Memory B cell (primary cell): ENCODE data around the gene P4HA2.

ENCODE experiments used
- ATAC-seq: fragments of 150-1000 bp; cut with Tn5 transposase; 2 replicates; pipeline ENCODE4 v1.10.0; 2021; ENCODE audit warnings: low read depth, mild to moderate bottlenecking, moderate library complexity
- DNase-seq, 2 donors: peaks; one replicate each; pipeline ENCODE4 v3.0.0; 2022; ENCODE audit warnings: low spot score in 2 of 2
- H3K27ac Mint-ChIP-seq: one replicate; pipeline ENCODE4 v1.8.0; 2022; ENCODE audit warnings: mild to moderate bottlenecking, moderate library complexity, mixed read lengths
- H3K27me3 Mint-ChIP-seq: one replicate; pipeline ENCODE4 v1.8.0; 2022; ENCODE audit warnings: mixed read lengths
- H3K36me3 Mint-ChIP-seq: one replicate; pipeline ENCODE4 v1.8.0; 2022; ENCODE audit warnings: mild to moderate bottlenecking, mixed read lengths
- H3K4me1 Mint-ChIP-seq: one replicate; pipeline ENCODE4 v1.8.0; 2022; ENCODE audit warnings: mixed read lengths
- H3K4me3 Mint-ChIP-seq: one replicate; pipeline ENCODE4 v1.8.0; 2022; ENCODE audit warnings: mild to moderate bottlenecking, moderate library complexity, mixed read lengths
- H3K9me3 Mint-ChIP-seq: one replicate; pipeline ENCODE4 v1.8.0; 2022; ENCODE audit warnings: mixed read lengths

Gene P4HA2

DNA sequence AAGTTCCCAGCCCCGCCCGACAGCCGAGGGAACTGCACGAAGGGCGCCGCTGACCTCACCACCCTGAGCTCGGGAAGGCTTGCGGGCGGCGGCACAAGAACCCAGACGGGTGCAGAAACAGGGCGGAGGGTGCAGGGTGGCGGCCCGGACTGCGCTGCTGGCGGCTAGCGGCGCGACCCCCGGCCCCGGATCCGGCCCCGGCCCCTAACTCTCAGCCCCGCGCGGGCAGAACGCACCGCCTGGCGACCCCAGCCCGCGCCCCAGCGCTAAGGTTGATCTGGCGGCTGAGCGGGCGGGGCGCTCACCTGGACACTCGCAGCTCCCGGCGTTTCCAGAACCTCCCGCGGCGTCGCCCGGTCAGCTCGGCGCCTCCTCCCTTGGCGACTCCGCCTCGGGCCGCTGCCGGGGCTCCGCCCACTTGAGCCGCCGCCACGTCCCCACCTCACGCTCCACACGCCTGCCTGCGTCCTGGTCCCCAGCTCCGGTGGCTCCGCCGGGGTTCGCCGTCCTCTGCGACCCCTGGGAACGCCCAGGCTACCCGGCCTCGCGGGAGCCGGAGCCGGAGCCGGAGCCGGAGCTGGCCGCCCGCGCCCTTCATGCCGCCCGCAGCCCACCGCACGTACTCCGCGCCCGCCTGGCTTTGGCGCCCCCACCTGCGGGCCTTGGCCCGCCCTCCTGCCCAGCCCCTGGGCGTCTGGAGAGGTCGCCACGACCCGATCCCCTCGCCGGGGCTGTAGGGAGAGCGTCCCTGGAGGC, at the start of gene P4HA2:
Gene P4HA2 (minus strand): TSS at position 369 of the 756 bp plus-strand sequence. CDS start 9,227 bp downstream, outside the sequence.
- Mint-ChIP-seq H3K36me3 (peaks cover 1% of the 10 kb centered on the region), H3K4me3 (peak within 1 kb of the TSS; percentile 72), H3K9me3 (no peaks in the 10 kb centered on the region), H3K27ac (no peak within 1 kb of the TSS), H3K4me1 (peaks cover 29% of the 10 kb centered on the region), H3K27me3 (peaks cover 19% of the 10 kb centered on the region)
- peak; percentile 22 to 37 for DNase-seq
- peak; percentile 74 for ATAC-seq

DNA sequence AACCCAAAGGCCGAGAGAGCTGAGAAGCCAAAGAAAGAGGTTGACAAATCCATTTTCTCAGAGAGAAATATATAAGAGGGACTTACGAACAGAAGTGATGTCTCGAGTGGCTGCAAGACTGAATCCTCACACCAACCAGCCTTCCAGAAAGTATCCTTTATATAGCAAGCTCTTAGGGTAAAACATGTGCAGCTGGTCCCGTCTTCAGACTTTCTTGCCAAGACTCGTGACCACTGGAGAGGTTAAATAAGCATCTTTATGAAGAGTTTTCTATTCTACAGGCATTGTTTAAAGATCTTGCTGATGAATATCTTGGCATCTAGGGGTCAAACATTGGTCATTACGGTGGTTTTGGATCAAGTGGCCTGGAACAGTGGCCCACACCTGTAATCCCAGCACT, 49.6 kb upstream of the P4HA2 start:
- ATAC-seq (no peak), DNase-seq (no peak)
- Mint-ChIP-seq H3K4me3 (no peak overlapping the region), H3K27me3 (peaks cover 19% of the 10 kb centered on the region), H3K9me3 (no peaks in the 10 kb centered on the region), H3K27ac (no peak overlapping the region), H3K4me1 (peaks cover 10% of the 10 kb centered on the region), H3K36me3 (no peaks in the 10 kb centered on the region)

DNA sequence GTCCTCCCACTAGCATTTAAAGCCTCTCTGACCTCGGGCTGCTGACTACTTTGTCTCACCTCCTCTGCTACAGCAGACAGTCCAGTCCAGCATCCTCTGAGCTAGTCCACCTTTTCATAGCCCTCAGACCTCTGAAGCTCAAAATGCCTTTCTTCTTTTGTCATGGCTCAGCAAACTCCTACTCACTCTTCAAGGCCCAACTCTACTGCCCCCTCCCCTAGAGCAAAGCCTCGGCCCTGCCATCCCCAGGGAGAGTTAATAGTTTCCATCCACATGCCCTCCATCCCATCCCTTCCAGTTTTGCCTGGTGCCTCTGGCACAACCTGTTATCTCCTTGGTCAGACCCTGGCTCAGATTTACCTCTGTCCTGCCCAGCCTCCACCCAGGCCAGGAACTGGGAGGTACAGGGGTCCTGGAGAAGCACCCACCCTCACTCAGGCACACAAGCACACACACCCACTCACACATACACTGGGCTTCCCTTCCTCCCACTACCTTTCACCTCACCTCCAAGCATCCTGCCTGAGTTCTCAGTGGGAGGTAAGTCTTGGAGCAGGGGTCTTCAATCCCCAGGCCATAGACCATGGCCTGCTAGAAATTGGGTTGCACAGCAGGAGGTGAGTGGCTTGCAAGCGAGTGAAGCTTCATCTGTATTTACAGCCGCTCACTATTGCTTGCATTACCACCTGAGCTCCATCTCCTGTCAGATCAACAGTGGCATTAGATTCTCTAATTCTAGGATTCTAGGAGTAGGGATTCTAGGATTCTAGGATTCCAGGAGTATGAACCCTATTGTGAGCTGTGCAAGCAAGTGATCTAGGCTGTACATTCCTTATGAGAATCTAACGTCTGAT, 47.9 kb upstream of the P4HA2 start:
- Mint-ChIP-seq H3K27ac (no peak overlapping the region), H3K9me3 (no peaks in the 10 kb centered on the region), H3K27me3 (peaks cover 21% of the 10 kb centered on the region), H3K36me3 (no peaks in the 10 kb centered on the region), H3K4me1 (peaks cover 11% of the 10 kb centered on the region), H3K4me3 (no peak overlapping the region)
- no peak for DNase-seq
- ATAC-seq: no peak

DNA sequence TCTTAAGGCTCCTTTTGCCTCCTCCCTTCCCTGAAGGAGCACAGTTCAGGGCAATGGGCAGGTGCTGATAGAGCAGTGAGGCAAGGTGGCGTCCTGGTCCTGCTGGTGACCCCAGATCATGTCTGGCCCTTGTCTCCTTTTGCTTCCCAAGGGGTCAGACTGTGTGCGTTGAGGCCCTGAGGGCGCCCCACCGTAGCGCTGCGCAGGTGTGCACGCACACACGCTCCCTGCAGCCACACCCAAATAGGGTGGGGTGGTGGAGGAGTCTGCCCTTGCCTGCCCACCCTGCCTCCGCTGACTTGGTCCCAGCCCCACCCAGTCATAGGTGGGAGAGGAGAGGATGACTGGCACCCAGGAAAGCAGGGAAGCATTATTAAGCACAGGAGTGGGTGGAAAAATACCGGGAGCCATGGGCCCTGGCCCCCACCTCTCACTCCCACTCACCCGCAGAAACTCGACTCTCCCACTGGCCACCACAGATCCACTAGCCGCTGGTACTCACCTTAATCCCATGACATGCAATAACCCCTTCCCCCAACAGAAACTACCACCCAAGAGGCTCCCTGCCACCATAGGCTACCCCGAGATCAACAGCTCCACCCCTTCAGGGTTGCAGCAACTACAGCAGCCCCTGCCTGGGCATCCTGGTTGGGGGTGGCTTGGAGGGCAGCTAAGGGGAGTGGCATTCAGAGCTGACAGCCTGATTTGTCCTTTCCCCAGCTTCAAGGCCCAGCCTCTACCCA, 46.6 kb upstream of the P4HA2 start:
- Mint-ChIP-seq H3K27ac (no peak overlapping the region), H3K9me3 (no peaks in the 10 kb centered on the region), H3K27me3 (peaks cover 19% of the 10 kb centered on the region), H3K4me3 (no peak overlapping the region), H3K36me3 (no peaks in the 10 kb centered on the region), H3K4me1 (peaks cover 10% of the 10 kb centered on the region)
- no peak for DNase-seq
- ATAC-seq: no peak

DNA sequence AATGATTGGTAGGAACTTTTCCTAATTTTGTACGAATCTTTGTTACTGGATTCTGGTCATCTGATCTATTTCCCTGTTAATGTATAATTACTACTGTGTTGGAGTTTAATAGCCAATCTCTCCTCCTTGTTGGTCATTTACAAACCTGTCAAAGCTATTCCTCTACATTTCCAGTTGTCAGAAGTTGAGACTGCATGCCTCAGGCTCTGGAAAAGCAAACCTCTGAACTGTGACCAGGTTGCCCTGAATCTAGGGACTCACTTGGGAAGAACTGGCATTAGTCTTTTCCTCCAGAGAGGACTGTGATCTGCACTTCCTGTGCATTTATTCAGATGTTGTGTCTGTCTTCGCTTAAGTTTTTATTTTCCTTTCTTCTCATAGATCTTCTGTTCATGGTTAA, 46.0 kb upstream of the P4HA2 start:
- peaks cover 10% of the 10 kb centered on the region for H3K4me1 Mint-ChIP-seq
- H3K27ac Mint-ChIP-seq: no peak overlapping the region
- H3K9me3 Mint-ChIP-seq: no peaks in the 10 kb centered on the region
- no peak for ATAC-seq
- no peak for DNase-seq
- H3K4me3 Mint-ChIP-seq: no peak overlapping the region
- H3K36me3 Mint-ChIP-seq: no peaks in the 10 kb centered on the region
- H3K27me3 Mint-ChIP-seq: peaks cover 19% of the 10 kb centered on the region

DNA sequence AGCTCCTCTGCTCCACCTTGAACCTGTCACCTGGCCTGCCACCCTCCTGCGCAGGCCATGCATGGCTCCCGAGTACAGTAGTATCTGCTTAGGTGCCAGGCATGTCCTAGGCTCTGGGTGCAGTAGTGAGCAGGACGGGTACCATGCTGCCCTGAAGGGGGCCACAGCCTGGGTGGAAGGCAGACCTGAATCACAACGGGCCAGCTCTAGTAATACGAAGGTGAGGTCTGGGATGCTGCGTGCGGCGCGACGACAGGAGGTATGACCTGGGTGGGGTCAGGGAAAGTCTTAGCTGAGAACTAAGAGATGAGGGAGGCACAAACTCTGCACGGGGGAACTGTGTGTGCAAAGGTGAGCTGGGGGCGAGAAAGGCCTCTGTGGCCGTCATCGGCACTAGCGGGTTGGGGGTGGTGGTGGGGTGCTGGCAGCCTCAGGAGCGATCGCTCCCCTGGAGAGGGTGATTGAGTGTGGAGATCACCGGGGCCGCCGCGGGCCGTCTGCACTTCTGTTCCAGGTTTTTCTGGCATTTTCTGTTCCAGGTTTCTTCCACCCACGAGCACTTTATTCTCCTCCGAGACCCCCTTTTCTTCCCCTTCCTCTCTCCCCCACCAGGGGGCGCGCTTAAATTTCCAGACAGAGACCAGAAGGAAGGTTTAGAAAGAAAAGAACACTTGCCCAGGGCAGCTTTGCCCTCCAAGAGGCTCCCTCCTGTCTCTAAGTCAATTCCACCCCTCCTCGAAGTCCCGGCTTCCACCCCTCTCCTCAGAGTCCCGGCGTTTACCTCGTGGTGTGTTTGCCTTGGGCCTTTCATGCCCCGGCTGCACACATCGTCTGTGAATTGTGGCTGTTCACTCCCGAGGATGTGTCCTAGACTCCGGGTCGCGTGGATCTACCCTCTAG, 44.9 kb upstream of the P4HA2 start:
- peaks cover 19% of the 10 kb centered on the region for H3K27me3 Mint-ChIP-seq
- H3K36me3 Mint-ChIP-seq: no peaks in the 10 kb centered on the region
- peaks cover 10% of the 10 kb centered on the region for H3K4me1 Mint-ChIP-seq
- H3K9me3 Mint-ChIP-seq: no peaks in the 10 kb centered on the region
- no peak overlapping the region for H3K27ac Mint-ChIP-seq
- peak overlapping the region; percentile 41 for H3K4me3 Mint-ChIP-seq
- peak; percentile 60 to 70 for DNase-seq
- ATAC-seq: peak; percentile 55

DNA sequence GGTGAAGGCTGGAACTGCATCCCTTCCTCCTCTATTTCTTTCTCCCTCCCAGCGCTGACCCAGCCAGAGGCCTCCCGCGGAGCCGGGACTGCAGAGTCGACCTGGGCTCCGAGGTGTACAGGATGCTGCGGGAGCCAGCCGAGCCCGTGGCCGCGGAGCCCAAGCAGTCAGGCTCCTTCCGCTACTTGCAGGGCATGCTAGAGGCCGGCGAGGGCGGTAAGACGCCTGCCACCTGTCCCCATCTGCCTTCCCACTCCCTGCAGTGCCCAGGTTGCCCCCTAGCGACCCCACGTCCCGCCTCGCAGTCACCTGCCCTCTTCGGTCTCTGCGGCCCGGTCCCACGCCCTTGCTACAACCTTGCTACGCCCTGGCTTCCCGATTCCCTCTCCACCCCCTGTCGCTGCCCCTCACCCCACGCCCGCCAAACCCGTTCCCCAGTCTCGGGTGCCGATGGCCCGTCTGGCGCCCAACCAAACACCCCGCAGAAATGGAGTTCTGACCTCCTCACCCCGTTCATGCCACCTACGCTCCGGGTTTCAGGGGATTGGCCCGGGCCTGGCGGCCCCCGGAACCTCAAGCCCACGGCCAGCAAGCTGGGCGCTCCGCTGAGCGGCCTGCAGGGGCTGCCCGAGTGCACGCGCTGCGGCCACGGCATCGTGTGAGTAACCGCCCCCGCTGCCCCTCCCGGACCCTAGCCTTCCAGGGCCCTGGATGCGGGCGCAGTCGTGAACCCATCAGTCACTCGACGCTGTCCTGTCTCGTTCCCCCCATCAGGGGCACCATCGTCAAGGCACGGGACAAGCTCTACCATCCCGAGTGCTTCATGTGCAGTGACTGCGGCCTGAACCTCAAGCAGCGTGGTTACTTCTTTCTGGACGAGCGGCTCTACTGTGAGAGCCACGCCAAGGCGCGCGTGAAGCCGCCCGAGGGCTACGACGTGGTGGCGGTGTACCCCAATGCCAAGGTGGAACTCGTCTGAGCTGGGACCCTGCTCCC, 43.9 kb upstream of the P4HA2 start:
- Mint-ChIP-seq H3K9me3 (no peaks in the 10 kb centered on the region), H3K4me1 (peaks cover 10% of the 10 kb centered on the region), H3K4me3 (peak overlapping the region; percentile 59), H3K27me3 (peaks cover 19% of the 10 kb centered on the region), H3K36me3 (no peaks in the 10 kb centered on the region), H3K27ac (no peak overlapping the region)
- ATAC-seq (peak; percentile 55), DNase-seq (no peak)

DNA sequence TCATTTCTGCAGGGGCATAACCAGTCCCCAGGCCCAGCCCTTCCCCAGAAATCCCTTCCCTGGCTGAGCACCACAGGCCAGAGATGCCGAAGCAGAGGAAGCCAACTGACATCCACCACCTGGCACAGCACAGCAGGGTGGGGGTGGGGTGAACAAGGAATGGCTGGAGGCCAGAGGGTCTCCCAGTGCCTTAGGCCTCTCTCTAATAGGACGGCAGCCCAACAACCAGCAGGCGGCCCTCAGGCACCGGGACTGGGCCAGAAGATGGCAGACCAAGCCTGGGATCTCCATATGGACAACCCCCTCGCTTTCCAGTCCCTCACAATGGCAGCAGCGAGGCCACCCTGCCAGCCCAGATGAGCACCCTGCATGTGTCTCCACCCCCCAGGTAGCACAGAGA, 43.1 kb upstream of the P4HA2 start:
- no peaks in the 10 kb centered on the region for H3K9me3 Mint-ChIP-seq
- H3K4me3 Mint-ChIP-seq: no peak overlapping the region
- no peaks in the 10 kb centered on the region for H3K36me3 Mint-ChIP-seq
- no peak for ATAC-seq
- peaks cover 10% of the 10 kb centered on the region for H3K4me1 Mint-ChIP-seq
- H3K27ac Mint-ChIP-seq: no peak overlapping the region
- DNase-seq: no peak
- peaks cover 18% of the 10 kb centered on the region for H3K27me3 Mint-ChIP-seq

DNA sequence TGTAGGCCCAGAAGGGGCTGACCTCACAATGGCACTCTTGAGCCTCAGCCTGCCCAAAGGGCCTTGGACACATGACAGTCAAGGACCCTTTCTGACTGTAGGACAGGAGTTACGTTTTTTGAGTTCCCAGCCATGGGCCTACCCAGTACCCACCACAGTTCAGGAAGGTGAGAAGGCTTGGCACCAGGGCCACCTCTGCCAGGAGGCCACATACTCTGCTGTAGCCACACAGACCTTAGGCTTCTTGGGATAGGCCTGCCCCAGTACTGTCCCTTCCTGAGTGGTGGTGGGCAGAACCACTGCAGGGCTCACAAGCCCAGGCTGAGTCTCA, 42.6 kb upstream of the P4HA2 start:
- Mint-ChIP-seq H3K4me3 (no peak overlapping the region), H3K9me3 (no peaks in the 10 kb centered on the region), H3K4me1 (peaks cover 10% of the 10 kb centered on the region), H3K27ac (no peak overlapping the region), H3K36me3 (no peaks in the 10 kb centered on the region), H3K27me3 (peaks cover 14% of the 10 kb centered on the region)
- no peak for DNase-seq
- no peak for ATAC-seq

DNA sequence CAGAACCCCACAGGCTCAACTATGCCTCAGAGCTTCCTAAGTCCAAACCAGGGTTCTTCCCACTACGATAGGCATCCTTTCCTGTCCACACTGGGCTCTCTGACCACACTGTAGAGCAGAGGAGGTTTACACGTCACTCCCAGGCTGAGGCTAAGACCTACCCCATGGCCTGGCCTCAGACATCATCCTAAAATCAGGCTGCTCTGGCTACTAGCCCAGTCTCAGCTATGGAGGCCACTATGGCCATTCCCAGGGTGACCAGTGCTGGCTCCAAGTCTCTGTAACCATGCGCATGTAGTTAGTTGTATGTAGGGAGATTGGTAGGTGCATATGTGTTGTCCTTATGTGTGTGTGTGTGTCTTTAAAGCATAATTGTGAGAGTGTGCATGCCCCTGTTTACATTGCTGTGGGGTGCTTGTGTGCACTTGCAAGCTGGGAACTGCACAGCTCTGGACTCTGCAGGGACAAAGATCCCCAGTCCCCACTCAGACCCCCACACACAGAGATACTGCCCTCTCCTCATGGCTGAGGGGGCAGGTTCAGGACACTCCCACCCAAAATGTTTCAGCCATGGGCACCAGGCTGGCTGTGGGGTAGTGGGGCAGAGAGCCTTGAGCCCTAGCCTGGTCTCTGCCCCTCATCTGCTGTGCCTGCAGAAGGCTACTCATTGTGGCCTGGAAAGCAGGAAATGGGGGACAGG, 42.1 kb upstream of the P4HA2 start:
- Mint-ChIP-seq H3K27me3 (peaks cover 13% of the 10 kb centered on the region), H3K27ac (no peak overlapping the region), H3K9me3 (no peaks in the 10 kb centered on the region), H3K4me3 (no peak overlapping the region), H3K36me3 (no peaks in the 10 kb centered on the region), H3K4me1 (peaks cover 10% of the 10 kb centered on the region)
- ATAC-seq (no peak), DNase-seq (no peak)

DNA sequence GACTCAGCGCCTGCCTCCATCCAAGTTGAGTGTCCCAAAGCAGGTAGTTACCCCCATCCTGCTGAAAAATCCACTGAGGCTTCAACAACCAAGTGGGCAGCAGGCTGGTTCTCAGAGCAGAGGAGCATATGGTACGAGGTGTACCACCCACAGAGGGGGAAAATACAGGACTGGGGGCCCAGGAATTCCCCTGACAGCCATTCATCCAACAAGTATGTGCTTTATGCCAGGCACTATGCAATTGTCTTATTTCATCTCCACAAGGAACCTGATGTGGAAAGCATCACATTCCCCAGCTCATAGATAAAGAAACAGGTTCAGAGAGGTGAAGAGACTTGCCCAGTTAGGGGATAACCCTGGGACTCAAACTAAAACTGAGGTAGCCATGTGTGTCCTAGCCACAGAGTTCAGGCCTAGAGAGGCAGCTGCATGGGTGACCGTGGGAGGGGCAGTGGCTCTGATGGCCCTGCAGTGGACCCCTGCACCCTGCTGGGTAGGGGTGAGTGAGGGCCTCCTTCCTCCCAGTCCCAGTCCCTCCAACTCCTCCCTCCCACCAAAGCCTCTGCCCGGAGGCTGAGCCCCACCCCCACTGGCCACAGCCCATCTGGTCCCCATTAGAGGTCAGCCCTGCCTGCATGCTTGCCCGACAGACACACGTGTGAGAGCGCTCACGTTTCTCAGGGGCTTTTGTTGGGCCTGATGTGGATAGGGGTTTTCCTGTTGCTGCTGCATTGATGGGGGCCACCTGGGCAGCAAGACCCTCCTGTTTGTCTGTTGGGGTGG, 41.3 kb upstream of the P4HA2 start:
- Mint-ChIP-seq H3K9me3 (no peaks in the 10 kb centered on the region), H3K27ac (no peak overlapping the region), H3K4me3 (no peak overlapping the region), H3K4me1 (peaks cover 10% of the 10 kb centered on the region), H3K36me3 (no peaks in the 10 kb centered on the region), H3K27me3 (peaks cover 11% of the 10 kb centered on the region)
- ATAC-seq: no peak
- no peak for DNase-seq
